HG03432 (cell line): ENCODE data around the gene NCKAP5.

ENCODE experiments used
- ATAC-seq: cut with Tn5 transposase; IDR thresholded peaks from one replicate; pipeline ENCODE4 v1.9.1; 2021; ENCODE audit warnings: mild to moderate bottlenecking, moderate library complexity; ENCODE audit not compliant: unreplicated experiment

NCKAP5 gene

DNA sequence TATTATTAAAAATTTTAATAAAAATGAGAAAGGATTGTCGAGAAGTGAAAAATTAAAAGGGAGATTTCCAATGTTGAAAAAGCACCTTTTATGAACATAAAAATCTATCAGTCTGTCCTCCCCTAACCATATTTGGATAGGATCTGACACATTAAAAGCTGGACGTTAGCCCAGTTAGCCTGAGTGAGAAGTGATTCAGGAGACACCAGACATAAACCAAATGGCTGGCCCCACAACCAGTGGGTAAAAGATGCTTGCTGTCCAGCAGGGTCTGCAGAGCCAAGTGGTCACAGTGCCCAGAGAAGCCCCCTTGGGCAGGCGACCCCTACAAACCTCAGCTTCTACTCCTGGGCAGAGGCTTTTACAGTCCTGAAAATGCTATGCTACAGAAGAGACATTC is 644.5 kb downstream of the NCKAP5 start:
- no peak for ATAC-seq

DNA sequence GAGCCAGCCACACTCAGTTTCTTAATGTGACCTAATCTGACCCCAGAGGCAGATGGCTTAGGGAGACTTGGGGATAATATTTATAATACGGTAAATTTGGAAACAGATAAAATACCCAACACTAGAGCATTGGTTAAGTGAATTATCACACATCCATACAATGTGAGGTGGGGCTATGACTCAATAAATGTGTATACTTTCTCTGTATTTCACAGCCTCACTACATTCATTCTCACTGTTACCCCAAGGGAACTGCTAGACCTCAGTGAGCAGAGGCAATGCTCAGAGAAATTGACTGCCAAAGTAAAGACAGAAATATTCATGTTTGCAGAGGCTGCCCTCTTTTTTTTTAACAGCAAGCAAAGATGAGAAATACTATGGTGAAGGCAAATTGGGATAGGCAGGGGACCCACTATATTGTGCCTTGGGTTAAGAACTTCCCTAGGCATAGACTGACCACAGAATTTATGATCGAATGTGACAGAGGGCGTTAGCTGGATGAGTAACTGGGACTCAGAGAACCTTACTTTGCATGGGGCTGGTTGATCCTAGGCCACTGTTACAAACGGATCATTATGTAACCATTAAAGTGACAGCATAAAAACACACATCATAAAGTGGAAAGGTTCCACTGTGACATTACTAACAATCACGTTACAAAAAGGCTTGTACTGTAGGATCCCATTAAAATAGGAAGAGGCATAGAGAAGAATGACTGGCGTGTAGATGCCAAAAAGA is 652.3 kb downstream of the NCKAP5 start:
- ATAC-seq, result peak; percentile 74

DNA sequence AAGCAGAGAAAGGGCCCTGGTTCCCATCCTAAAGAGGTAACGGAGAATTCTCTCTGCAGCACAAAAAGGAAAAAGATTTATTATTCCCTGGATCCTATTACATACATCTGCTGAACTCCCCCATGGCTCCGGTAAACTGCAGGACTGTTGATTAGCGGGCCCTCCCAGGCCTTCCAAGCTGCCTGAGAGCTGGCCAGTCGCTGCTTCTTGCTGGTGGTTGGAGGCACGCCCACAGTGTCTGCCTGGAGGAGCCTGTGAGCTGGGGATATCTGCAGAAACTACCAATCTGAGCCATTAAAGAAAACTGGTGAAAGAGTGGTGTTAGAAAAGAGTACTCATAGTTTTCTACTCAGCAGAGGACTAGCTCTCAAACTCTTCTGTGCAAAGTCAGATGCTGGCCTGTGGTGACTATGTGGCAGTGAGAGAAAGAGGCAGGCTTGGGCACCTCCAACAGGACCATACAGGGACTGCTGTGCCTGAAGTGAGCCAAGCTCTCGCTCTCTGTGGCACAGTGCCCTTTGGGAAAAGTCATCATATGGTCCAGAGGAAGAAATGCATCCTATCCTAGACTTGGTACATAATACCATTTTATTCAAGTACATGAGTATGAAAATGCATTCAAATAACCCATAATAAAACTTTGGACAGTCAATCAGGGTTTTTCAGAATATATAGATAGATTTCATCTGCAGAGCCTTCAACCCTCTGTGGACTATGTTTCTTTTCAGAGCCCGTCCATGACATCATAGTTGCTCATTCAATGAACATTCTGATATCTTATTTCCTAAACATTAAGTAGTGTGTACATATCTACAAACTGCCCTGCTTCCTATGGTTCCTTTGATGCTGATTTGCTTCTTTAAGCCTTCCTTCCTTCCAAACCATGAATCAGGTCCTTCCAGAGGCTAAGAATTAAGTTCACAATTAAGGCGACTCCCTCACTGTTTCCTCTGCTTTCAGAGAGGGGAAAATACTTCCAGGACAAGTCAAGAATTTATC is 656.2 kb downstream of the NCKAP5 start:
- ATAC-seq, result no peak

DNA sequence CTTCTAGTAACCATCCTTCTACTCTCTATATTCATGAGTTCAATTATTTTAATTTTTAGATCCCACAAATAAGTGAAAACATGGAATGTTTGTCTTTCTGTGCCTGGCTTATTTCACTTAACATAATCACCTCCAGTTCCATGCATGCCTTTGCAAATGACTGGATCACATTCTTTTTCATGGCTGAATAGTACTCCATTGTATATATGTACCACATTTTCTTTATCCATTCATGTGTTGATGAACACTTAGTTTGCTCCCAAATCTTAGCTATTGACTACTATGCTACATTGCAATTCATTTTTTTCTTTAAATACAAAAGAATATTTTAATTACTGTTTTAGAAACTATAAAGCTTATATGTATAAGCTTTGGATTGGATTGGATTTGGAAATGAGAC is 657.8 kb downstream of the NCKAP5 start:
- no peak for ATAC-seq

DNA sequence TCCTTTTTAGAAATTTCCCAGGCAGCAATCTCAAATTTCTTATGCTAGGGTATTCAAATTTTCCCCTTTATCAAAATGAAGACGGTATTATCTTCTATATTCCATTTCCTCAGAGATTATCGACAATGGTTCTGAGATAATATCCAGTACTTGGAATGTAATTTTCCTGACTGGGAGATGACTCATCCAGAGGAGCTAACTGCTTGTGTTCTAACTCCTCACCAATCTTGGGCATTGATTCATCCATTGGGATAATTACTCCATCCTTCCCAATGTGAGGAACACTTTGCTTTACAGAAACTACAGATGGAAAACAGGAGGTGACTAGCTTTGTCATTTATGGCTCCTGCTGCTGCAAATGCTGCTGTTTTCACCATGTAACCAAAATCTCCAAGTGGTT is 658.8 kb downstream of the NCKAP5 start:
- ATAC-seq, result no peak

DNA sequence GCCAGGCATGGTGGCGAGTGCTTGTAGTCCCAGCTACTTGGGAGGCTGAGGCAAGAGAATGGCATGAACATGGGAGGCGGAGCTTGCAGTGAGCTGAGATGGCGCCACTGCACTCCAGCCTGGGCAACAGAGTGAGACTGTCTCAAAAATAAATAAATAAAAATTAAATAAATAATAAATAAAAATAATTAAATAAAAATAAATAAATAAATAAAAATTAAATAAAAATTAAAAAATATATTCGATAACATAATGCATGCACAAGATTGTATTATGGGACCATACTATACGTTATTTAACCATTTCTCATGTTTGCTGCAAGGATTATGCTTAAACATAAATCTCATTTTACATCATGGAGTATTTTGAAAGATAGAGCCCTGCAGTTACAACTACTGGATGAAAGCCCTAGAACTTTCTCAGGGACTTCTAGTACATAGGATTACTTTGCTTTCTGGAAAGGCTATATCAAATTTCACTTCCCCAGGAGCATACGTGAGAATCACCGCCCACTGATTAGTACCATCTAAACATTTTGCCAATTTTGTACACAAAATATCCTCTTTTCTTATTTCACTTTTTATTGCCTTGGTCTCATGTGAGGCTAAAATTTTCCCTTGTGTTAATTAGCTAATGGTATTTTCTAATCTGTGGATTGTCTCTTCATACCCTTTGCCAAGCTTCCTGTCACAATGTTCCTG is 664.0 kb downstream of the NCKAP5 start:
- ATAC-seq, result no peak

- ATAC-seq, result no peak
Observed at GRCh38 chr2:132902626-132903025, 665.6 kb downstream of the NCKAP5 start.

DNA sequence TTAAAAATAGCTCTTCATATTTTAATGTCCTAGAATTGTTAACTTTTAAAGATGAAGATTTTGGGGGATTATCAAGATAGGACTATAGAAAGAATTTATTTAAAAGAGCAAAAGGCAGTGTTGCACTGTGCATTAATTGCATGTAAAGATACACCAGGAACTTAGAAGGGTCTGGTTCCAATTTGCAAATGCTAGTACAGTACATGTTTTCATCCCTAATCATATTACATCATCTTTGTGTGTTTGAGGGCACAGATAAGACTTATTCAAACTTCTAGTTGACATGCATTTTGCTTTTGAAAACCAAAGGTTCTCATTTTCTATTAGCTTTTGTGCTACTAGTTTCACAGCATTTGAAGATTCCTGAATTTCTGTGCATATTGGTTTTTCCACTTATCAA is 666.6 kb downstream of the NCKAP5 start:
- ATAC-seq, result no peak

DNA sequence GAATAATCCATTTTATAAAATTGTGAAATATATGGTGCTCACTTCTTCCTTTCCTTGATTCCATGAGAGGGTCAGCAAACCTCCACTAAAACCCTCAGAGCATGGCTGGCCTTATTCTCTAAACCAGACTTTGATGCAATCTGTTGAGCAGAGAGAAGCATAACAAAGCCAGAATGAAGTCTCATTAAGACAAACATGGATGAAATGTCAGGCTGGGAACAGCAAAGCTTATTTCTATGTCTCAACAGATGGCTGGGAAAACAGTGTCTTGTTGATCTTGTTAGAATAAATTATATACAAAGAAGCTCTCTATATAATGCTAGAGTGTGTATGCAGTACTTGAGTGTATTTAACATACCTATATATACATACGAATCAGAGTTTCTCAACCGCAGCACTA is 671.2 kb downstream of the NCKAP5 start:
- ATAC-seq, result no peak

DNA sequence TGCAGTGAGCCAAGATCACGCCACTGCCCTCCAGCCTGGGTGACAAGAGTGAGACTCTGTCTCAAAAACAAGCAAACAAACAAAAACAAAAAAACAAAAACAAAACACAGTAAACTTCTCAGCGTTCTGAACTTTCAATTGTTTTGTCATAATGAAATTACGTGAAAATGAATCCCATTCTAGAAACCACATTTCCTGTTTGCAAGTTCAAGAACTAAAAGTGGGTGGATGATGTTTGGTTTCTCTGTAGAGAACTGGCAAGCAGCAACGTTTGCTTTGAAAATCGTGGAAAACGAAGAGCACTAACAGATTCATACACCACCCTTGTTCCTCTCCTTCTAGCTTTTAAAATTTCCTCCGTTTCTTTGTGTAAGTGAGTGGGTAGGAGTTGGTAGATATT is 672.2 kb downstream of the NCKAP5 start:
- ATAC-seq, result no peak

DNA sequence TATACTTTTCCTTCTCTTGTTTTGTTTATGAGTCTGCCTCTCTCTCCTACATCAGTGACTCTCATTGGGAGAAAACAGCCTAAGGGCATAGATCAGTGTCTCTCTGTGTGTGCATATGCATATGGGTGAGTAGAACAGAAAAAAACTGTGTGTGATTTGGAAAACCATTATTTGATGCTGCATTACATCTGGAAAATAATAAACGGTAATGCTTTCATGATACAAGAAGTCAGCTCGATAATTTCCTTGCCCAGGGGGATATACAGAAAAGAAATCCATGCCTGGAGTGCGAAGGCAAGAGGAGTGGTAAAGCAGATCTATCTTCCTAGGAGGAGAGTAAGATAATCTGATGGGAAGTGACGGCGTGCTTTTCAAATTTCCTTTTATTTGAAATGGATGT is 676.8 kb downstream of the NCKAP5 start:
- no peak for ATAC-seq

DNA sequence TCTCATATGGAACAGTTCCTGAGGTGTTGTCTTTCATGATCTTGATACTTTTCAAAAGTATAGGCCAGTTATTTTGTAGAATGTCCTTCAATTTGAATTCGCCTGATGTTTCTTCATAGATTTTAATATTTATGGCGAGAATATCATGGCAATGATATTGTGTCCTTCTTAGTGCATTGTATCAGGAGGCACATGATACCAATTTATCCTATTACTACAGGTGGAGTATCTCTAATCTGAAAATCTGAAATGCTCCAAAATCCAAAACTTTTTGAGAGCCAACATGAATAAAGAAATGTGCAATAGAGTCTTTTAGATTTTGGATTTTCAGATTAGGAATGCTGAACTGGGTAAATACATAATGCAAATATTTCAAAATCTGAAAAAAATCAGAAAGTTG is 681.7 kb downstream of the NCKAP5 start:
- ATAC-seq, result no peak

- no peak for ATAC-seq
Observed at GRCh38 chr2:132884705-132885104, 683.6 kb downstream of the NCKAP5 start.

DNA sequence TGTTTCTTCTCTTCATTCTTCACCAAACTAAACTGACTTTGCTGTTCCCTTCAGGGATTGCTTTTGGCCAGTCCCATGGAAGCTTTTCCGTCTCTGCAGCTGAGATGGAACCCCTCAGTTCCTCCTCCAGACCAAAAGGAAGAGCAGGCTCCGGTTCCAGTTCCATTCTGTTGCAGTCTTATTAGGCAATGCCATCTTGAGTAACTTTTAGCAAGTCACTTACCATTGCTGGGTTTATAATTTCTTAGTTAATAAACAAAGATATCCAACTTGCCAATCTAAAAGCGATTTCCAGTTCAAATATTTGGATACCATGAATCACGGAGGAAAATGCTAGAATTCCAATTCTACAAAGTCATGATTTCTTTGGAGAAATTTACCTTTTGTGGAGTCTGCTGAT is 684.0 kb downstream of the NCKAP5 start:
- ATAC-seq, result no peak

- no peak for ATAC-seq
Observed at GRCh38 chr2:132883430-132883829, 684.8 kb downstream of the NCKAP5 start.

DNA sequence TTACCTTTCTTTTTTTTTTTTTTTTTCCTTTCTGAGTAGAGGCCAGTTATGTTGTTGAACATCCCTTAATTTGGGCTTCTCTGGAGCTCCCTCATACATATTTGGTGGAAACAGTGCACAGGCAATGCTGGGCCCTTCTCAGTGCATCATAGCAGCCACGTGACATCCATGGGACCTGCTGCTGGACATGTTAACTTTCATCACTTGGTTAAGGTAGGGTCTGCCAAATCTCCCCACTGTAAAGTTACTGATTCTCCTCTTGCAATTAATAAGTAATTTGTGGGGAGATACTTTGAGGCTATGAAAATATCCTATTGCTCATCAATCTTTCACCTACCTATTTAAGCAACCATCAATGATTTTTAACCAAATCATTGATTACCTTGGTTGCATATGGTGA is 686.7 kb downstream of the NCKAP5 start:
- ATAC-seq, result no peak

GRCh38 chr2:132877923-132878322 is 690.3 kb downstream of the NCKAP5 start:
- ATAC-seq, result no peak

- ATAC-seq, result no peak
Observed at GRCh38 chr2:132876745-132877391, 691.4 kb downstream of the NCKAP5 start.

- no peak for ATAC-seq
Observed at GRCh38 chr2:132875193-132875592, 693.1 kb downstream of the NCKAP5 start.

DNA sequence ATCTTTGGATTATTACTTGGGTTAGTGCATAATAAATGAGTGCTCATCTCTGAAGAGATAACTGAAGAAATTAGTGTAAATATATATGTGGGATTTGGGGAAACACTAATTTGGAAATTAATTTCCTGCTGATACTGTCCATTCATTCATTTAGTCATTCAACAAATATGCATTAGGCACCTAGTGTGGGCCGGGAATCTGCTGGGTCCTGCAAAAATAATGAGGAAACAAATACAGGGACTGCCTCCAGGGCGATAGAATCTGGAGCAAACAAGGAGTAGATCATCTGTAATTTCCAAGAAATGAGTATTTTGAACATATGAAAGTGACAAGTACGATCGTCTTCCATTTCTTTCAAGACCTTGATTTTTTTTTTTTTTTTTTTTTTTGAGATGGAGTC is 694.5 kb downstream of the NCKAP5 start:
- ATAC-seq, result no peak

- no peak for ATAC-seq
Observed at GRCh38 chr2:132871831-132872230, 696.4 kb downstream of the NCKAP5 start.
